K562 (cell line): ENCODE results near the gene ABCA13. TPM values are rescaled to one million over a fixed set of nuclear protein-coding genes. Genes with fewer than 3 reads are reported as not detected.

ENCODE experiments used
- ATAC-seq: fragments of 200-7000 bp; cut with Tn5 transposase; 3 replicates; pipeline ENCODE4 v1.9.1; 2020; ENCODE audit warnings: moderate library complexity
- BruUV-seq: library from RNA; stranded (reverse); fragments of 400-500 nt; replicated peaks from 2 replicates; lab custom pipeline; 2021; lab: Mats Ljungman, UMichigan
- CTCF ChIA-PET: fragments of 300-600 bp; formaldehyde crosslinking; extraction: SDS; loops from one replicate; lab custom pipeline; 2021; ENCODE audit warnings: low intra/inter-chr PET ratio; lab: Yijun Ruan, JAX
- POLR2A ChIA-PET: fragments of 300-600, 350-650 bp; sonication (Branson Sonifier 250); formaldehyde crosslinking; extraction: SDS; loops from one replicate; lab custom pipeline; 2021; ENCODE audit warnings: antibody characterized with exemption, inconsistent platforms; lab: Yijun Ruan, JAX
- DNase-seq, 4 experiments: peaks; one replicate each; pipeline versions ENCODE4 v3.0.0 to v3.0.0-alpha.2; 2011 to 2018; ENCODE audit warnings: low spot score in 3 of 4, mixed read lengths in 3 of 4; ENCODE audit errors: extremely low read depth in 1 of 4
- FAIRE-seq: peaks from 2 replicates; lab custom pipeline; 2011; peaks lifted over from hg19 to GRCh38; lab: Jason Lieb, UNC
- H2AFZ ChIP-seq: 2 replicates; pipeline ENCODE4 v1.6.0; 2011; ENCODE audit warnings: low read depth, low read length, control low read depth, inconsistent platforms
- H3K27ac ChIP-seq: fragments of 200-600 bp; 3 replicates; pipeline ENCODE4 v1.8.0; 2011; ENCODE audit warnings: low read depth, mild to moderate bottlenecking, control low read depth, inconsistent platforms, low read length, moderate library complexity, mixed read lengths; ENCODE audit errors: extremely low read depth
- H3K27me3 ChIP-seq, 2 experiments: fragments of 300-600 bp in 1 of 2; 2 replicates in 1 of 2; 3 replicates in 1 of 2; pipeline versions ENCODE4 v1.6.0 to v1.8.0; 2011; ENCODE audit warnings: inconsistent platforms in 2 of 2, low read length in 2 of 2, mild to moderate bottlenecking in 1 of 2, mixed read lengths in 1 of 2, moderate library complexity in 1 of 2; ENCODE audit not compliant: control insufficient read depth in 2 of 2, insufficient read depth in 2 of 2
- H3K36me3 ChIP-seq: fragments of 300-600 bp; 3 replicates; pipeline ENCODE4 v1.8.0; 2011; ENCODE audit warnings: mild to moderate bottlenecking, low read length, inconsistent platforms; ENCODE audit not compliant: control insufficient read depth, insufficient read depth
- H3K4me1 ChIP-seq, 2 experiments: fragments of 200-600 bp in 1 of 2; replicated peaks in 1 of 2; 2 replicates in 1 of 2; 3 replicates in 1 of 2; pipeline versions ENCODE4 v1.5.1 to v1.8.0; 2011; ENCODE audit warnings: inconsistent platforms in 2 of 2, low read length in 2 of 2, mild to moderate bottlenecking in 1 of 2, mixed read lengths in 1 of 2, moderate library complexity in 1 of 2; ENCODE audit not compliant: control insufficient read depth in 2 of 2, insufficient read depth in 2 of 2
- H3K4me2 ChIP-seq: 2 replicates; pipeline ENCODE4 v1.6.1; 2011; ENCODE audit warnings: low read length, control low read depth, inconsistent platforms, mixed read lengths; ENCODE audit not compliant: insufficient read depth
- H3K4me3 ChIP-seq: fragments of 200-600 bp; sonication (generic), shearing (Covaris generic); 2 replicates; pipeline ENCODE4 v1.5.1; 2016; ENCODE audit warnings: control low read depth, inconsistent platforms
- H3K79me2 ChIP-seq: fragments of 200-600 bp; 3 replicates; pipeline ENCODE4 v1.8.0; 2011; ENCODE audit warnings: low read length, inconsistent platforms; ENCODE audit not compliant: control insufficient read depth, insufficient read depth
- H3K9ac ChIP-seq, 2 experiments: 2 replicates each; pipeline versions ENCODE4 v1.6.0 to v1.6.1; 2011; ENCODE audit warnings: low read depth in 2 of 2, low read length in 2 of 2, control low read depth in 1 of 2, inconsistent platforms in 1 of 2, mild to moderate bottlenecking in 1 of 2, mixed read lengths in 1 of 2; ENCODE audit not compliant: insufficient read depth in 1 of 2
- H3K9me1 ChIP-seq: one replicate; pipeline ENCODE4 v1.6.0; 2011; ENCODE audit warnings: inconsistent platforms, mild to moderate bottlenecking, low read length, moderate library complexity; ENCODE audit not compliant: control insufficient read depth, insufficient read depth
- H3K9me3 ChIP-seq: replicated peaks from 2 replicates; pipeline ENCODE4 v1.5.1; 2011; ENCODE audit warnings: low read depth, low read length, inconsistent platforms; ENCODE audit not compliant: control insufficient read depth, insufficient read depth
- H4K20me1 ChIP-seq: replicated peaks from 2 replicates; pipeline ENCODE4 v1.6.1; 2011; ENCODE audit warnings: low read length, inconsistent platforms, mixed read lengths; ENCODE audit not compliant: control insufficient read depth, insufficient read depth
- BCLAF1 ChIP-seq, 2 experiments: fragments of 450-650 bp in 1 of 2; IDR thresholded peaks; 2 replicates each; pipeline ENCODE4 v1.6.1; 2011 to 2017; ENCODE audit warnings: low read depth in 2 of 2, antibody characterized with exemption in 1 of 2, borderline replicate concordance in 1 of 2, low read length in 1 of 2, mild to moderate bottlenecking in 1 of 2, mixed read lengths in 1 of 2; ENCODE audit not compliant: control insufficient read depth in 1 of 2
- SMAD2 ChIP-seq: fragments of 150-350 bp; IDR thresholded peaks from 2 replicates; pipeline ENCODE4 v1.6.1; 2014; ENCODE audit warnings: low read depth, mild to moderate bottlenecking, low read length
- SMARCB1 ChIP-seq: IDR thresholded peaks from 2 replicates; pipeline ENCODE4 v1.6.1; 2011; ENCODE audit warnings: improper control_type of control experiment, low read depth; ENCODE audit not compliant: insufficient read length
- ZBTB33 ChIP-seq: sonication (generic); formaldehyde crosslinking; IDR thresholded peaks from 2 replicates; pipeline ENCODE4 v1.8.1; 2023; ENCODE audit warnings: mild to moderate bottlenecking, missing genetic modification reagents
- ZNF12 ChIP-seq: sonication (generic); formaldehyde crosslinking; IDR thresholded peaks from 2 replicates; pipeline ENCODE4 v1.4.0; 2020; ENCODE audit warnings: mild to moderate bottlenecking, missing genetic modification reagents
- ZNF133 ChIP-seq: fragments of 250-450 bp; sonication (Bioruptor Pico); IDR thresholded peaks from 2 replicates; pipeline ENCODE4 v1.4.0; 2020; ENCODE audit warnings: mild to moderate bottlenecking
- ZNF143 ChIP-seq: sonication (generic); formaldehyde crosslinking; IDR thresholded peaks from 2 replicates; pipeline ENCODE4 v1.9.0; 2022; ENCODE audit warnings: mild to moderate bottlenecking, missing genetic modification reagents
- ZNF766 ChIP-seq: fragments of 200-800 bp; sonication (Bioruptor generic); conservative IDR thresholded peaks from 2 replicates; pipeline ENCODE4 v1.6.1; 2016; ENCODE audit warnings: missing genetic modification characterization, missing compliant biosample characterization
- WGBS: fragments of 100-300 bp; shearing (Covaris generic); methylation state at CpG from one replicate; pipeline ENCODE4 v1.1.6; 2016; ENCODE audit warnings: low coverage, mixed read lengths; ENCODE audit not compliant: insufficient coverage; ENCODE audit errors: missing lambda C conversion rate; 5-methylcytosine and 5-hydroxymethylcytosine counted together
- in situ Hi-C: fragments of 300-500 bp; cut with MboI; formaldehyde crosslinking; loops from 4 replicates; pipeline ENCODE4 v1.15.0; 2018; ENCODE audit warnings: inconsistent platforms, mixed read lengths
- intact Hi-C: fragments of 100-400 bp; cut with micrococcal nuclease; formaldehyde crosslinking; loops from 2 replicates; pipeline ENCODE4 v1.14.2; 2022
- polyA plus RNA-seq, 8 experiments: library from polyadenylated mRNA; depleted of rRNA in 4 of 8; stranded (reverse) in 5 of 8; unstranded in 3 of 8; fragments of >200 nt; fragmentation: Nextera tagmentation in 2 of 8; fragmentation: Illumina TruSeq in 1 of 8; extraction: Ambion mirVana in 2 of 8; extraction: Trizol in 1 of 8; gene quantifications; 2 replicates each; pipeline versions ENCODE4 v1.2.1 to v1.2.3, GENCODE V29; 2011 to 2014; ENCODE audit warnings: inconsistent platforms in 1 of 8, missing spikeins in 1 of 8
- total RNA-seq, 7 experiments: library from RNA; depleted of rRNA in 6 of 7; stranded (reverse); fragments of >200 nt in 6 of 7; fragmentation: Illumina TruSeq in 2 of 7; extraction: Trizol in 2 of 7; gene quantifications; 2 replicates each; pipeline versions ENCODE4 v1.2.1 to v1.2.3, GENCODE V29; 2011 to 2021; ENCODE audit warnings: low replicate concordance in 1 of 7
- TF ChIP-seq, protein P1 (sequence below): fragments of 450-650 bp; IDR thresholded peaks from 2 replicates; pipeline ENCODE4 v1.6.1; 2017; ENCODE audit warnings: antibody characterized with exemption, mild to moderate bottlenecking
- TF ChIP-seq, protein P2 (sequence below): fragments of 250-450 bp; sonication (Bioruptor Pico); IDR thresholded peaks from 2 replicates; pipeline ENCODE4 v1.5.0; 2020; ENCODE audit warnings: mild to moderate bottlenecking

The ABCA13 gene
- total and polyA plus RNA-seq, 9 of the 15 experiments (the other 6 are each of a cell fraction or from before 2014, with no cell fraction given), result 0.14 to 1.5 (median 0.38) TPM

DNA sequence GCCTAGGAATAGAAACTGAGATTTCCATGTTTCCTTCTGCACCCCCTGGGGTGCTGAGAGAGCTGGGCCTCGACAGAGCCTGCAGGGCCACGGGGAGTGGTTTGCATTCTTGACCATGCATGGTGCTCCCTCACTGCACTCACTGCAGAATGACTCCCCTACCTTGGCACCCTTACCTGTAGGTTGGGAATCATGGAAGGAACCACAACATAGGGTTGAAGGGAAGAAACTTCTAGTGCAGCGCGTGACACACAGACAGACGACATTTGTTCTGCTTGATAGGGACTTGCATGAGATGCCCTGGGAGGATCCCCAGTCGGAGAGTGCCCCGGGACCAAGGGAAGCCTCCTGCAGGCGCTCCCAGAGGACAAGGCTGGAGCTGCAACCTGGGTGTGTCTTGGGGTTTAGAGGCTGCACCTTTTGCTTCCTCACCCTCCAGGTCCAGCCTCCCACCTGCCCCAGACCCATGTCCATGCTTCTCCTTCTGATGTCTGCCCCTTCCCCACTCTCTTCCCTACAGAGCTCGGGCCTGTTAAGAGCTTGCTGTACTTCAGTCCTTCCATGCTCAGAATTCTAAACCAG, 245.2 kb downstream of the ABCA13 start:
- no peak for ATAC-seq
- WGBS, result 0% methylated on average over 9 of the region's 9 CpGs
- no peak overlapping the region for H3K9ac ChIP-seq
- no peak overlapping the region for H3K27ac ChIP-seq
- H2AFZ ChIP-seq, result no peak overlapping the region
- H3K4me2 ChIP-seq, result no peak overlapping the region
- no TSS peak for BruUV-seq
- no peaks in the 10 kb centered on the region for H3K36me3 ChIP-seq
- no peaks in the 10 kb centered on the region for H4K20me1 ChIP-seq
- intact Hi-C loops (no loop called here), in situ Hi-C loops (no loop called here)
- POLR2A ChIA-PET, result interaction anchor here (0.6 kb wide), 1 partner anchor 354 kb away, joined by 3 read pairs; no protein-coding TSS in a partner anchor
- H3K9me1 ChIP-seq, result no peaks in the 10 kb centered on the region
- no peaks in the 10 kb centered on the region for H3K9me3 ChIP-seq
- no peaks in the 10 kb centered on the region for H3K27me3 ChIP-seq
- no peaks in the 10 kb centered on the region for H3K79me2 ChIP-seq
- DNase-seq, result no peak
- H3K4me1 ChIP-seq, result no peaks in the 10 kb centered on the region
- H3K4me3 ChIP-seq, result no peak overlapping the region
- no peak for FAIRE-seq
- CTCF ChIA-PET, result no interaction called here
- TF ChIP-seq ZNF766 (CRISPR knock-in tag) (no peak), ZNF133 (no peak), ZNF12 (CRISPR knock-in tag) (no peak), BCLAF1 (IDR thresholded peaks at IDR 0.05; ENCODE audit: borderline replicate concordance in 1 of 2, control insufficient read depth in 1 of 2, low read depth in 2 of 2, low read length in 1 of 2) (no peak), SMAD2 (no peak), ZNF143 (CRISPR knock-in tag) (no peak), SMARCB1 (no peak), ZBTB33 (CRISPR knock-in tag) (no peak)
- TF ChIP-seq, protein P1, sequence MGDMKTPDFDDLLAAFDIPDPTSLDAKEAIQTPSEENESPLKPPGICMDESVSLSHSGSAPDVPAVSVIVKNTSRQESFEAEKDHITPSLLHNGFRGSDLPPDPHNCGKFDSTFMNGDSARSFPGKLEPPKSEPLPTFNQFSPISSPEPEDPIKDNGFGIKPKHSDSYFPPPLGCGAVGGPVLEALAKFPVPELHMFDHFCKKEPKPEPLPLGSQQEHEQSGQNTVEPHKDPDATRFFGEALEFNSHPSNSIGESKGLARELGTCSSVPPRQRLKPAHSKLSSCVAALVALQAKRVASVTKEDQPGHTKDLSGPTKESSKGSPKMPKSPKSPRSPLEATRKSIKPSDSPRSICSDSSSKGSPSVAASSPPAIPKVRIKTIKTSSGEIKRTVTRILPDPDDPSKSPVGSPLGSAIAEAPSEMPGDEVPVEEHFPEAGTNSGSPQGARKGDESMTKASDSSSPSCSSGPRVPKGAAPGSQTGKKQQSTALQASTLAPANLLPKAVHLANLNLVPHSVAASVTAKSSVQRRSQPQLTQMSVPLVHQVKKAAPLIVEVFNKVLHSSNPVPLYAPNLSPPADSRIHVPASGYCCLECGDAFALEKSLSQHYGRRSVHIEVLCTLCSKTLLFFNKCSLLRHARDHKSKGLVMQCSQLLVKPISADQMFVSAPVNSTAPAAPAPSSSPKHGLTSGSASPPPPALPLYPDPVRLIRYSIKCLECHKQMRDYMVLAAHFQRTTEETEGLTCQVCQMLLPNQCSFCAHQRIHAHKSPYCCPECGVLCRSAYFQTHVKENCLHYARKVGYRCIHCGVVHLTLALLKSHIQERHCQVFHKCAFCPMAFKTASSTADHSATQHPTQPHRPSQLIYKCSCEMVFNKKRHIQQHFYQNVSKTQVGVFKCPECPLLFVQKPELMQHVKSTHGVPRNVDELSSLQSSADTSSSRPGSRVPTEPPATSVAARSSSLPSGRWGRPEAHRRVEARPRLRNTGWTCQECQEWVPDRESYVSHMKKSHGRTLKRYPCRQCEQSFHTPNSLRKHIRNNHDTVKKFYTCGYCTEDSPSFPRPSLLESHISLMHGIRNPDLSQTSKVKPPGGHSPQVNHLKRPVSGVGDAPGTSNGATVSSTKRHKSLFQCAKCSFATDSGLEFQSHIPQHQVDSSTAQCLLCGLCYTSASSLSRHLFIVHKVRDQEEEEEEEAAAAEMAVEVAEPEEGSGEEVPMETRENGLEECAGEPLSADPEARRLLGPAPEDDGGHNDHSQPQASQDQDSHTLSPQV, result no peak
- TF ChIP-seq, protein P2, sequence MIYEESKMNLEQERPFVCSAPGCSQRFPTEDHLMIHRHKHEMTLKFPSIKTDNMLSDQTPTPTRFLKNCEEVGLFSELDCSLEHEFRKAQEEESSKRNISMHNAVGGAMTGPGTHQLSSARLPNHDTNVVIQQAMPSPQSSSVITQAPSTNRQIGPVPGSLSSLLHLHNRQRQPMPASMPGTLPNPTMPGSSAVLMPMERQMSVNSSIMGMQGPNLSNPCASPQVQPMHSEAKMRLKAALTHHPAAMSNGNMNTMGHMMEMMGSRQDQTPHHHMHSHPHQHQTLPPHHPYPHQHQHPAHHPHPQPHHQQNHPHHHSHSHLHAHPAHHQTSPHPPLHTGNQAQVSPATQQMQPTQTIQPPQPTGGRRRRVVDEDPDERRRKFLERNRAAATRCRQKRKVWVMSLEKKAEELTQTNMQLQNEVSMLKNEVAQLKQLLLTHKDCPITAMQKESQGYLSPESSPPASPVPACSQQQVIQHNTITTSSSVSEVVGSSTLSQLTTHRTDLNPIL (CRISPR knock-in tag), result no peak
